Liver (tissue), 9 donors: ENCODE data around the gene IL1RAPL2. TPM values are rescaled to one million over a fixed set of nuclear protein-coding genes. Genes with fewer than 3 reads are reported as not detected.

Experiments used
- DNase-seq: peaks from one replicate; pipeline ENCODE4 v3.0.0-alpha.2; 2017; ENCODE audit warnings: low spot score
- H3K27ac ChIP-seq, 2 donors: one replicate each; pipeline ENCODE4 v1.7.0; 2013; ENCODE audit warnings: inconsistent platforms in 2 of 2, low read length in 2 of 2, control low read depth in 1 of 2, low read depth in 1 of 2, mild to moderate bottlenecking in 1 of 2
- H3K27me3 ChIP-seq, 4 donors: one replicate each; pipeline versions ENCODE4 v1.6.1 to v1.7.0; 2013; ENCODE audit warnings: low read length in 3 of 4, inconsistent platforms in 1 of 4, mild to moderate bottlenecking in 1 of 4, moderate library complexity in 1 of 4; ENCODE audit not compliant: control insufficient read depth in 4 of 4, insufficient read depth in 4 of 4
- H3K36me3 ChIP-seq, 4 donors: one replicate each; pipeline versions ENCODE4 v1.6.1 to v1.7.0; 2013; ENCODE audit warnings: low read length in 3 of 4, mild to moderate bottlenecking in 3 of 4, low read depth in 1 of 4, moderate library complexity in 1 of 4; ENCODE audit not compliant: control insufficient read depth in 4 of 4, insufficient read depth in 3 of 4
- H3K4me1 ChIP-seq, 4 donors: one replicate each; pipeline versions ENCODE4 v1.6.1 to v1.7.0; 2013; ENCODE audit warnings: low read length in 3 of 4, mild to moderate bottlenecking in 3 of 4, moderate library complexity in 1 of 4; ENCODE audit not compliant: control insufficient read depth in 4 of 4, insufficient read depth in 4 of 4
- H3K4me3 ChIP-seq, 3 donors: one replicate each; pipeline versions ENCODE4 v1.6.1 to v1.7.0; 2013; ENCODE audit warnings: low read length in 3 of 3, control low read depth in 1 of 3, low read depth in 1 of 3, mild to moderate bottlenecking in 1 of 3
- H3K9ac ChIP-seq, 2 donors: one replicate each; pipeline ENCODE4 v1.7.0; 2013; ENCODE audit warnings: low read length in 2 of 2, mild to moderate bottlenecking in 2 of 2, moderate library complexity in 2 of 2, control low read depth in 1 of 2, low read depth in 1 of 2
- H3K9me3 ChIP-seq, 4 donors: one replicate each; pipeline versions ENCODE4 v1.6.1 to v1.7.0; 2013; ENCODE audit warnings: low read length in 3 of 4; ENCODE audit not compliant: control insufficient read depth in 4 of 4
- EGR1 ChIP-seq, 2 donors: IDR thresholded peaks; 2 replicates each; pipeline ENCODE4 v1.6.1; 2016 to 2018; ENCODE audit warnings: antibody characterized with exemption in 2 of 2, low read depth in 2 of 2
- FOXA1 ChIP-seq: IDR thresholded peaks from 2 replicates; pipeline ENCODE4 v1.6.1; 2016; ENCODE audit warnings: antibody characterized with exemption
- GABPA ChIP-seq, 2 donors: IDR thresholded peaks in 1 of 2; conservative IDR thresholded peaks in 1 of 2; 2 replicates each; pipeline ENCODE4 v1.6.1; 2016; ENCODE audit warnings: antibody characterized with exemption in 2 of 2, mild to moderate bottlenecking in 1 of 2, moderate library complexity in 1 of 2
- HNF4A ChIP-seq, 2 donors: conservative IDR thresholded peaks; 2 replicates each; pipeline ENCODE4 v1.6.1; 2016; ENCODE audit warnings: antibody characterized with exemption in 2 of 2, mild to moderate bottlenecking in 2 of 2
- HNF4G ChIP-seq: IDR thresholded peaks from 2 replicates; pipeline ENCODE4 v1.6.1; 2016; ENCODE audit warnings: antibody characterized with exemption
- NR2F2 ChIP-seq: IDR thresholded peaks from 2 replicates; pipeline ENCODE4 v1.6.1; 2016; ENCODE audit warnings: antibody characterized with exemption
- RXRA ChIP-seq, 2 donors: IDR thresholded peaks; 2 replicates each; pipeline ENCODE4 v1.6.1; 2017 to 2018; ENCODE audit warnings: antibody characterized with exemption in 2 of 2, mild to moderate bottlenecking in 1 of 2
- SP1 ChIP-seq: IDR thresholded peaks from 2 replicates; pipeline ENCODE4 v1.6.1; 2018; ENCODE audit warnings: antibody characterized with exemption, mild to moderate bottlenecking
- YY1 ChIP-seq: IDR thresholded peaks from 2 replicates; pipeline ENCODE4 v1.6.1; 2016; ENCODE audit warnings: antibody characterized with exemption, mild to moderate bottlenecking
- WGBS: extraction: QIAGEN DNeasy Blood & Tissue Kit; methylation state at CpG from one replicate; pipeline ENCODE4 v1.1.7; 2013; 5-methylcytosine and 5-hydroxymethylcytosine counted together
- polyA plus RNA-seq, 2 donors: library from polyadenylated mRNA; stranded (reverse) in 1 of 2; unstranded in 1 of 2; fragments of 200-250 nt in 1 of 2; fragments of >200 nt in 1 of 2; fragmentation: Nextera tagmentation in 1 of 2; extraction: Ambion mirVana in 1 of 2; gene quantifications; one replicate each; pipeline versions ENCODE4 v1.2.1 to v1.2.3, GENCODE V29; 2013 to 2015
- total RNA-seq, 2 donors: library from RNA; depleted of rRNA; stranded (reverse); fragments of >200 nt; gene quantifications; one replicate each; pipeline ENCODE4 v1.2.3, GENCODE V29; 2014
- TF ChIP-seq, protein P1 (sequence below): fragments of 150-350 bp; IDR thresholded peaks from 2 replicates; pipeline ENCODE4 v1.5.1; 2017; ENCODE audit warnings: improper control_type of control experiment, low read depth, low read length; ENCODE audit not compliant: missing input control
- TF ChIP-seq, protein P2 (sequence below): IDR thresholded peaks from 2 replicates; pipeline ENCODE4 v1.6.1; 2016; ENCODE audit warnings: antibody characterized with exemption
- donor health status: healthy.
- donor health status: healthy.
- donor health status: healthy.
- donor health status: healthy.
- donor health status: healthy.

The IL1RAPL2 gene
- total and polyA plus RNA-seq, 4 donors = 0.20 to 1.6 (median 0.91) TPM

DNA sequence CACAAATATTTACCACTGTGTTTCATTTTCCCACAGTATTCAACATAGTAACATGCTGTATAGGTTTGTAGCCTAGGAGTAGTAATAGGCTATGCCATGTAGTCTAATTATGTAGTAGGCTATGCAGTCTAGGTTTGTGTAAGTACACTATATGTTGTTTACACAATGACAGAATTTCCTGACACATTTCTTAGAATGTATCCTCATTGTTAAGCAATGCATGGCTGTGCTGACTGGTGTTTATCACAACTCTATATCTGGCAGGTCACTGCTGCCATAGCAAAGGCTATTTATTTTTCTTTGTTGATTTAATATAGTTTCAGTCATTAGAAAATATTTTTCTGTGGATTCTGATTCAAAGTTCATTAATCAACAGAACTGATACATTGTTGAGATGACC lies 762.8 kb downstream of the IL1RAPL2 start (continued):
- TF ChIP-seq, protein P1, sequence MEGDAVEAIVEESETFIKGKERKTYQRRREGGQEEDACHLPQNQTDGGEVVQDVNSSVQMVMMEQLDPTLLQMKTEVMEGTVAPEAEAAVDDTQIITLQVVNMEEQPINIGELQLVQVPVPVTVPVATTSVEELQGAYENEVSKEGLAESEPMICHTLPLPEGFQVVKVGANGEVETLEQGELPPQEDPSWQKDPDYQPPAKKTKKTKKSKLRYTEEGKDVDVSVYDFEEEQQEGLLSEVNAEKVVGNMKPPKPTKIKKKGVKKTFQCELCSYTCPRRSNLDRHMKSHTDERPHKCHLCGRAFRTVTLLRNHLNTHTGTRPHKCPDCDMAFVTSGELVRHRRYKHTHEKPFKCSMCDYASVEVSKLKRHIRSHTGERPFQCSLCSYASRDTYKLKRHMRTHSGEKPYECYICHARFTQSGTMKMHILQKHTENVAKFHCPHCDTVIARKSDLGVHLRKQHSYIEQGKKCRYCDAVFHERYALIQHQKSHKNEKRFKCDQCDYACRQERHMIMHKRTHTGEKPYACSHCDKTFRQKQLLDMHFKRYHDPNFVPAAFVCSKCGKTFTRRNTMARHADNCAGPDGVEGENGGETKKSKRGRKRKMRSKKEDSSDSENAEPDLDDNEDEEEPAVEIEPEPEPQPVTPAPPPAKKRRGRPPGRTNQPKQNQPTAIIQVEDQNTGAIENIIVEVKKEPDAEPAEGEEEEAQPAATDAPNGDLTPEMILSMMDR = no peak

DNA sequence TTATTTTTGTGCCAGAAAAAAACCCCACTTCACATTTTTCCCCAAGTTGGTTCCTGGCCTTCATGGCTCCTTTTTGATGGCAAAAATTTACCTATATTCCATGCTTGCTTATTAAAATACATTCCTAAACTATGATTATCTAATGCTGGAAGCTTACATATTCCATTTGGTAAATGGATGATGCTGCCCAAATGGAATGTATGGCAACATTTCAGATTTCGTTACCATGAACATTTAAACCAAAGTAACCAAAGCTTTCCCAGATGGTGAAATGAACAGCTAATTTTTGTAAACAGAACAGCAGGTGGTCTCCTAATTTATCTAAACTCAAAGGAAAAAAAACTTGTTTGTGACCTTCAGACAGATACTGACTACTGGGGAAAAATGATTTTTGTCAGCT lies 765.2 kb downstream of the IL1RAPL2 start:
- Histone ChIP-seq H3K9me3 (no peaks in the 10 kb centered on the region), H3K36me3 (no peaks in the 10 kb centered on the region), H3K4me3 (no peak overlapping the region), H3K9ac (no peak overlapping the region), H3K4me1 (no peaks in the 10 kb centered on the region), H3K27ac (no peak overlapping the region), H3K27me3 (no peaks in the 10 kb centered on the region)
- no peak for DNase-seq
- TF ChIP-seq, protein P1 = no peak
- TF ChIP-seq EGR1 (IDR thresholded peaks at IDR 0.05; ENCODE audit: low read depth in 2 of 2) = no peak
- WGBS = 94% methylated on average over 1 of the region's 1 CpG

DNA sequence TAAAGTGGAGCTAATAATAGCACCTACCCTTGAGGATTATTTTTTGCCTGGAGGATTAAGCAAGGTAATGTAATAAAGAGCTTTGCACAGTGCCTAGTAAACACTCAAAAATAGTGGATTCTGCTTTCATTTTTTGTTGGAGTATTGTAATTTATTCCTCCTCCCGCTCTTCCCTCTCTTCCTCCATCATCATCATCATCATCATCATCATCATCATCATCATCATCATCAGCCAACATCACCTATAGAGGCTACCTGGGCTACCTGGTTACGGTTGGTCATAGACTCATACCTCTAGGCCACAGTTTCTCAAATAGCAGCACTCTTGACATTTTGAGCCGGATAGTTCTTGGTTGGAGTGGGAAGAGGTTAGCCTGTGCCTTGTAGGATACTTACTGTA lies 781.4 kb downstream of the IL1RAPL2 start:
- Histone ChIP-seq H3K27ac (no peak overlapping the region), H3K4me1 (no peaks in the 10 kb centered on the region), H3K9me3 (no peaks in the 10 kb centered on the region), H3K9ac (no peak overlapping the region), H3K27me3 (no peaks in the 10 kb centered on the region), H3K36me3 (no peaks in the 10 kb centered on the region), H3K4me3 (no peak overlapping the region)
- TF ChIP-seq FOXA1 (no peak), SP1 (no peak), YY1 (no peak), NR2F2 (no peak), HNF4G (no peak), RXRA (IDR thresholded peaks at IDR 0.05) (no peak), GABPA (IDR thresholded peaks at IDR 0.05 in 1 of 2, conservative IDR thresholded peaks at IDR 0.05 in 1 of 2) (no peak), EGR1 (IDR thresholded peaks at IDR 0.05; ENCODE audit: low read depth in 2 of 2) (no peak), HNF4A (conservative IDR thresholded peaks at IDR 0.05) (no peak)
- TF ChIP-seq, protein P2, sequence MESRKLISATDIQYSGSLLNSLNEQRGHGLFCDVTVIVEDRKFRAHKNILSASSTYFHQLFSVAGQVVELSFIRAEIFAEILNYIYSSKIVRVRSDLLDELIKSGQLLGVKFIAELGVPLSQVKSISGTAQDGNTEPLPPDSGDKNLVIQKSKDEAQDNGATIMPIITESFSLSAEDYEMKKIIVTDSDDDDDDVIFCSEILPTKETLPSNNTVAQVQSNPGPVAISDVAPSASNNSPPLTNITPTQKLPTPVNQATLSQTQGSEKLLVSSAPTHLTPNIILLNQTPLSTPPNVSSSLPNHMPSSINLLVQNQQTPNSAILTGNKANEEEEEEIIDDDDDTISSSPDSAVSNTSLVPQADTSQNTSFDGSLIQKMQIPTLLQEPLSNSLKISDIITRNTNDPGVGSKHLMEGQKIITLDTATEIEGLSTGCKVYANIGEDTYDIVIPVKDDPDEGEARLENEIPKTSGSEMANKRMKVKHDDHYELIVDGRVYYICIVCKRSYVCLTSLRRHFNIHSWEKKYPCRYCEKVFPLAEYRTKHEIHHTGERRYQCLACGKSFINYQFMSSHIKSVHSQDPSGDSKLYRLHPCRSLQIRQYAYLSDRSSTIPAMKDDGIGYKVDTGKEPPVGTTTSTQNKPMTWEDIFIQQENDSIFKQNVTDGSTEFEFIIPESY = no peak
- TF ChIP-seq, protein P1 = no peak
- WGBS = 95% methylated on average over 3 of the region's 3 CpGs
- no peak for DNase-seq
